H1 (cell line): Measurements from ENCODE around the gene PLTP. TPM values are rescaled to one million over a fixed set of nuclear protein-coding genes. Genes with fewer than 3 reads are reported as not detected.
"Not testable (repeated sequence)": the region's sequence is repeated elsewhere in the genome, so short reads cannot be mapped to it uniquely, and the experiment has no call there.

Experiments
- CTCF ChIA-PET: fragments of 300-600 bp; sonication (Branson Sonifier 250); formaldehyde crosslinking; loops from one replicate; lab custom pipeline; 2021; ENCODE audit not compliant: partially characterized antibody; lab: Charles Lee
- POLR2A ChIA-PET: fragments of 300-600 bp; sonication (Branson Sonifier 250); formaldehyde crosslinking; loops from one replicate; lab custom pipeline; 2021; ENCODE audit warnings: inconsistent platforms; ENCODE audit not compliant: partially characterized antibody; lab: Charles Lee
- DNase-seq, 2 experiments: peaks; one replicate each; pipeline versions ENCODE4 v3.0.0 to v3.0.0-alpha.2; 2010 to 2022; ENCODE audit warnings: low spot score in 2 of 2, low read depth in 1 of 2, mixed read lengths in 1 of 2
- FAIRE-seq: peaks from 2 replicates; lab custom pipeline; 2011; peaks lifted over from hg19 to GRCh38; lab: Jason Lieb, UNC
- H2AFZ ChIP-seq: 2 replicates; pipeline ENCODE4 v1.8.1; 2012; ENCODE audit warnings: low read length, inconsistent platforms
- H2AK5ac ChIP-seq: 2 replicates; pipeline ENCODE4 v1.6.1; 2013; ENCODE audit warnings: low read depth, low read length
- H2BK120ac ChIP-seq: replicated peaks from 2 replicates; pipeline ENCODE3; 2013; ENCODE audit warnings: low read depth, low read length, inconsistent platforms
- H2BK12ac ChIP-seq: 2 replicates; pipeline ENCODE4 v1.6.1; 2013; ENCODE audit warnings: low read depth, low read length
- H2BK15ac ChIP-seq: 2 replicates; pipeline ENCODE4 v1.6.1; 2013; ENCODE audit warnings: low read length
- H2BK20ac ChIP-seq: 2 replicates; pipeline ENCODE4 v1.6.1; 2013; ENCODE audit warnings: low read length
- H2BK5ac ChIP-seq: 2 replicates; pipeline ENCODE4 v1.6.1; 2013; ENCODE audit warnings: low read depth, low read length
- H3K14ac ChIP-seq: 2 replicates; pipeline ENCODE4 v1.6.1; 2013; ENCODE audit warnings: inconsistent platforms; ENCODE audit not compliant: insufficient read length
- H3K18ac ChIP-seq: 2 replicates; pipeline ENCODE4 v1.6.1; 2013; ENCODE audit warnings: low read length; ENCODE audit errors: extremely low read depth
- H3K23ac ChIP-seq: 2 replicates; pipeline ENCODE4 v1.6.1; 2013; ENCODE audit warnings: inconsistent platforms; ENCODE audit not compliant: insufficient read length
- H3K23me2 ChIP-seq: 2 replicates; pipeline ENCODE4 v1.6.1; 2013; ENCODE audit warnings: low read depth, low read length
- H3K27ac ChIP-seq: 2 replicates; pipeline ENCODE4 v1.6.1; 2011; ENCODE audit warnings: low read depth, low read length, inconsistent platforms
- H3K27me3 ChIP-seq, 4 experiments: replicated peaks in 1 of 4; 1 replicate in 1 of 4; 2 replicates in 3 of 4; pipeline versions ENCODE4 v1.6.1 to v1.8.1; 2011 to 2013; ENCODE audit warnings: low read length in 3 of 4, mild to moderate bottlenecking in 3 of 4, inconsistent platforms in 2 of 4, mixed read lengths in 2 of 4, moderate library complexity in 1 of 4; ENCODE audit not compliant: control insufficient read depth in 3 of 4, insufficient read depth in 3 of 4; ENCODE audit errors: extremely low read depth in 1 of 4
- H3K36me3 ChIP-seq, 4 experiments: 2 replicates each; pipeline versions ENCODE4 v1.6.1 to v1.8.1; 2011 to 2013; ENCODE audit warnings: mild to moderate bottlenecking in 4 of 4, low read length in 3 of 4, moderate library complexity in 2 of 4, control low read depth in 1 of 4, inconsistent platforms in 1 of 4; ENCODE audit not compliant: insufficient read depth in 4 of 4, control insufficient read depth in 2 of 4
- H3K4ac ChIP-seq: replicated peaks from 2 replicates; pipeline ENCODE3; 2013; ENCODE audit warnings: low read length, low read depth, mixed read lengths, inconsistent platforms; ENCODE audit not compliant: insufficient read length
- H3K4me1 ChIP-seq, 4 experiments: replicated peaks in 1 of 4; 1 replicate in 1 of 4; 2 replicates in 3 of 4; pipeline versions ENCODE4 v1.6.1 to v1.8.1; 2011 to 2013; ENCODE audit warnings: low read length in 3 of 4, inconsistent platforms in 2 of 4, mixed read lengths in 1 of 4; ENCODE audit not compliant: insufficient read depth in 4 of 4, control insufficient read depth in 3 of 4
- H3K4me2 ChIP-seq, 2 experiments: 2 replicates each; pipeline versions ENCODE4 v1.6.1 to v1.8.1; 2011 to 2013; ENCODE audit warnings: low read depth in 2 of 2, low read length in 2 of 2, control low read depth in 1 of 2, inconsistent platforms in 1 of 2, mild to moderate bottlenecking in 1 of 2; ENCODE audit not compliant: insufficient read depth in 1 of 2
- H3K4me3 ChIP-seq, 4 experiments: fragments of 200-600, 300-600 bp in 1 of 4; sonication (generic), shearing (Covaris generic), sonication (Bioruptor Twin) in 1 of 4; 2 replicates each; pipeline versions ENCODE4 v1.5.1 to v1.8.1; 2011 to 2016; ENCODE audit warnings: low read length in 4 of 4, low read depth in 3 of 4, control low read depth in 2 of 4, inconsistent platforms in 2 of 4, mild to moderate bottlenecking in 2 of 4, mixed read lengths in 1 of 4, moderate library complexity in 1 of 4; ENCODE audit not compliant: insufficient read depth in 2 of 4; ENCODE audit errors: extremely low read depth in 1 of 4
- H3K56ac ChIP-seq: replicated peaks from 2 replicates; pipeline ENCODE3; 2013; ENCODE audit warnings: low read depth, mild to moderate bottlenecking, mixed read lengths, low read length, inconsistent platforms; ENCODE audit not compliant: insufficient read length
- H3K79me1 ChIP-seq: 2 replicates; pipeline ENCODE4 v1.6.1; 2013; ENCODE audit warnings: low read depth, low read length, control low read depth
- H3K79me2 ChIP-seq, 2 experiments: 2 replicates each; pipeline versions ENCODE4 v1.6.1 to v1.8.1; 2012 to 2013; ENCODE audit warnings: low read length in 2 of 2, mild to moderate bottlenecking in 2 of 2, inconsistent platforms in 1 of 2; ENCODE audit not compliant: insufficient read depth in 2 of 2, control insufficient read depth in 1 of 2
- H3K9ac ChIP-seq, 4 experiments: replicated peaks in 1 of 4; 1 replicate in 1 of 4; 2 replicates in 3 of 4; pipeline versions ENCODE4 v1.6.1 to v1.8.1; 2011 to 2013; ENCODE audit warnings: low read depth in 3 of 4, low read length in 3 of 4, control low read depth in 2 of 4, mild to moderate bottlenecking in 2 of 4, moderate library complexity in 2 of 4, inconsistent platforms in 1 of 4; ENCODE audit errors: extremely low read depth in 1 of 4
- H3K9me3 ChIP-seq, 2 experiments: 2 replicates each; pipeline versions ENCODE4 v1.6.1 to v1.8.1; 2012 to 2013; ENCODE audit warnings: mild to moderate bottlenecking in 2 of 2, moderate library complexity in 2 of 2, control low read depth in 1 of 2, inconsistent platforms in 1 of 2, low read depth in 1 of 2, low read length in 1 of 2, mixed read lengths in 1 of 2; ENCODE audit not compliant: insufficient read depth in 2 of 2
- H4K20me1 ChIP-seq, 2 experiments: replicated peaks in 1 of 2; 2 replicates each; pipeline versions ENCODE3 to v1.8.1; 2011 to 2013; ENCODE audit warnings: inconsistent platforms in 2 of 2, low read length in 2 of 2, mild to moderate bottlenecking in 1 of 2; ENCODE audit not compliant: insufficient read depth in 2 of 2, control insufficient read depth in 1 of 2
- H4K5ac ChIP-seq: 2 replicates; pipeline ENCODE4 v1.6.1; 2013; ENCODE audit warnings: low read length, low read depth, mixed read lengths, inconsistent platforms; ENCODE audit not compliant: insufficient read length
- H4K8ac ChIP-seq: 2 replicates; pipeline ENCODE4 v1.8.0; 2013; ENCODE audit warnings: mild to moderate bottlenecking, moderate library complexity, low read length, inconsistent platforms; ENCODE audit not compliant: insufficient read depth; ENCODE audit errors: extremely low read depth
- H4K91ac ChIP-seq: replicated peaks from 2 replicates; pipeline ENCODE3; 2013; ENCODE audit warnings: low read length, mixed read lengths, inconsistent platforms; ENCODE audit not compliant: insufficient read length
- WGBS, 2 experiments: shearing (Covaris generic) in 1 of 2; methylation state at CpG; one replicate each; pipeline versions ENCODE4 v1.1.6 to v1.1.7; 2013 to 2015; ENCODE audit warnings: low lambda C conversion rate in 2 of 2, mixed read lengths in 2 of 2, inconsistent platforms in 1 of 2, low coverage in 1 of 2, missing lambda C conversion rate in 1 of 2; ENCODE audit not compliant: insufficient replicate concordance in 2 of 2, insufficient coverage in 1 of 2, insufficient read length in 1 of 2; ENCODE audit errors: extremely low coverage in 1 of 2, missing lambda C conversion rate in 1 of 2; 5-methylcytosine and 5-hydroxymethylcytosine counted together
- polyA plus RNA-seq, 7 experiments: library from polyadenylated mRNA; depleted of rRNA in 3 of 7; stranded (reverse) in 5 of 7; unstranded in 2 of 7; fragments of >200 nt in 5 of 7; fragments of 200-250 nt in 2 of 7; gene quantifications; 1 replicate in 5 of 7; 2 replicates in 1 of 7; 4 replicates in 1 of 7; pipeline versions ENCODE4 v1.2.1 to v1.2.3, GENCODE V29; 2011 to 2013; ENCODE audit warnings: missing spikeins in 2 of 7, mixed read lengths in 2 of 7
- total RNA-seq: library from RNA; stranded (reverse); fragmentation: NEBNext Ultra II Directional; extraction: Animal tissue kit (Norgen Biotek cat#: 25700); gene quantifications from 2 replicates; pipeline ENCODE4 v1.2.1, GENCODE V29; 2021

PLTP gene
- total and polyA plus RNA-seq, 2 of the 8 experiments (the other 6 are each of a cell fraction or from before 2014, with no cell fraction given), result 120 to 194 TPM

DNA sequence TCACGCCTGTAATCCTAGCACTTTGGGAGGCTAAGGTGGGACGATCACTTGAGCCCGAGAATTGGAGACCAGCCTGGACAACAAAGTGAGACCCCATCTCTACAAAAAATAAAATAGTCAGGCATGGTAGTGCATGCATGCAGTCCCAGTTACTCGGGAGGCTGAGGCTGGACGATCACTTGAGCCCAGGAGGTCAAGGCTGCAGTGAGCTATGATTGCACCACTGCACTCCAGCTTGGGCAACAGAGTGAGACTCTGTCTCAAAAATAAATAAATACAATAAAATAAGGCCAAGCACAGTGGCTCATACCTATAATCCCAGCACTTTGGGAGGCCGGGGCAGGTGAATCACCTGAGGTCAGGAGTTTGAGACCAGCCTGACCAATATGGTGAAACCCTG lies 10.6 kb downstream of the PLTP start:
- H3K23ac ChIP-seq, H4K91ac ChIP-seq, H2AFZ ChIP-seq, H3K14ac ChIP-seq, H3K9me3 ChIP-seq, H4K5ac ChIP-seq, H2BK20ac ChIP-seq, FAIRE-seq, H2BK120ac ChIP-seq, H3K79me1 ChIP-seq, H3K4me3 ChIP-seq, H3K4ac ChIP-seq, H3K4me2 ChIP-seq, H2BK12ac ChIP-seq, H2AK5ac ChIP-seq, H3K27me3 ChIP-seq, H2BK5ac ChIP-seq, H3K23me2 ChIP-seq, H3K27ac ChIP-seq, H3K9ac ChIP-seq, H3K4me1 ChIP-seq, H3K18ac ChIP-seq, DNase-seq, H4K8ac ChIP-seq, H3K79me2 ChIP-seq, H4K20me1 ChIP-seq, H2BK15ac ChIP-seq, H3K56ac ChIP-seq: not testable (repeated sequence)
- peaks cover 16 to 68% (median 58%) of the 10 kb centered on the region in 4 experiments for H3K36me3 ChIP-seq
- POLR2A ChIA-PET, result interaction anchor here (0.8 to 5.6 kb wide), 7 partner anchors 9 to 48 kb away, joined by 3 to 49 read pairs (median 6); partner anchors contain the start of genes CTSA and NEURL2
- CTCF ChIA-PET, result interaction anchor here (1.5 to 3.0 kb wide), 2 partner anchors 9 to 70 kb away, joined by 3 to 24 read pairs; partner anchors contain the start of genes CTSA and NEURL2
- 94% methylated on average over 6 of the region's 6 CpGs; no CpG with 5 or more reads in 1 of the 2 experiments for WGBS, 2 experiments
